Measurements from ENCODE around the gene XIRP2. TPM values are rescaled to one million over a fixed set of nuclear protein-coding genes. Genes with fewer than 3 reads are reported as not detected.

XIRP2 gene
- total RNA-seq, 1 donor from 2014 or later = 0.25 TPM

GRCh38 chr2:167142554-167142953 lies 254.3 kb downstream of the XIRP2 start:
- no peak for FAIRE-seq
- H3K27ac Mint-ChIP-seq (ENCODE audit: unreplicated experiment) = peak overlapping the region; percentile 16
- no peaks in the 10 kb centered on the region for H3K9me3 Mint-ChIP-seq (ENCODE audit: unreplicated experiment)
- H3K4me3 Mint-ChIP-seq (ENCODE audit: unreplicated experiment) = no peak overlapping the region
- H3K27me3 Mint-ChIP-seq (ENCODE audit: low read depth, unreplicated experiment) = no peaks in the 10 kb centered on the region
- Histone ChIP-seq H3K9ac (ENCODE audit: low read length) (no peak overlapping the region), H3K4me2 (ENCODE audit: low read length) (no peak overlapping the region), H3K27ac (ENCODE audit: low read depth, low read length) (no peak overlapping the region), H4K20me1 (ENCODE audit: insufficient read depth, low read length) (no peaks in the 10 kb centered on the region), H3K4me1 (ENCODE audit: insufficient read depth, low read length) (peaks cover 10% of the 10 kb centered on the region), H2AFZ (ENCODE audit: low read depth, low read length) (no peak overlapping the region), H3K27me3 (ENCODE audit: insufficient read depth, low read length) (no peaks in the 10 kb centered on the region), H3K4me3 (ENCODE audit: insufficient read depth, low read depth, low read length) (no peak overlapping the region), H3K79me2 (ENCODE audit: insufficient read depth, low read length) (no peaks in the 10 kb centered on the region), H3K36me3 (ENCODE audit: insufficient read depth, low read length) (no peaks in the 10 kb centered on the region), H3K9me3 (ENCODE audit: insufficient read depth, low read depth, low read length) (no peaks in the 10 kb centered on the region)
- DNase-seq (ENCODE audit: low read depth) = no peak
- no peaks in the 10 kb centered on the region for H3K36me3 Mint-ChIP-seq (ENCODE audit: low read depth, unreplicated experiment)
- TF ChIP-seq CTCF (IDR thresholded peaks at IDR 0.05; ENCODE audit: insufficient read depth, low read depth, low read length) = no peak
- no peak for TF ChIP-seq EZH2 (IDR thresholded peaks at IDR 0.05; ENCODE audit: insufficient read depth, low read length)
- peaks cover 22% of the 10 kb centered on the region for H3K4me1 Mint-ChIP-seq (ENCODE audit: low read depth, unreplicated experiment)

GRCh38 chr2:167144179-167144898 lies 256.1 kb downstream of the XIRP2 start:
- H3K36me3 Mint-ChIP-seq (ENCODE audit: low read depth, unreplicated experiment) = no peaks in the 10 kb centered on the region
- Histone ChIP-seq H3K9ac (ENCODE audit: low read length) (no peak overlapping the region), H3K79me2 (ENCODE audit: insufficient read depth, low read length) (no peaks in the 10 kb centered on the region), H3K36me3 (ENCODE audit: insufficient read depth, low read length) (no peaks in the 10 kb centered on the region), H3K27me3 (ENCODE audit: insufficient read depth, low read length) (no peaks in the 10 kb centered on the region), H3K27ac (ENCODE audit: low read depth, low read length) (no peak overlapping the region), H4K20me1 (ENCODE audit: insufficient read depth, low read length) (no peaks in the 10 kb centered on the region), H3K4me2 (ENCODE audit: low read length) (no peak overlapping the region), H3K4me1 (ENCODE audit: insufficient read depth, low read length) (peaks cover 10% of the 10 kb centered on the region), H3K9me3 (ENCODE audit: insufficient read depth, low read depth, low read length) (no peaks in the 10 kb centered on the region), H2AFZ (ENCODE audit: low read depth, low read length) (no peak overlapping the region), H3K4me3 (ENCODE audit: insufficient read depth, low read depth, low read length) (no peak overlapping the region)
- no peak for TF ChIP-seq CTCF (IDR thresholded peaks at IDR 0.05; ENCODE audit: insufficient read depth, low read depth, low read length)
- H3K4me3 Mint-ChIP-seq (ENCODE audit: unreplicated experiment) = no peak overlapping the region
- no peak for FAIRE-seq
- no peaks in the 10 kb centered on the region for H3K9me3 Mint-ChIP-seq (ENCODE audit: unreplicated experiment)
- peaks cover 22% of the 10 kb centered on the region for H3K4me1 Mint-ChIP-seq (ENCODE audit: low read depth, unreplicated experiment)
- peak; percentile 59 for DNase-seq (ENCODE audit: low read depth)
- H3K27me3 Mint-ChIP-seq (ENCODE audit: low read depth, unreplicated experiment) = no peaks in the 10 kb centered on the region
- peak overlapping the region; percentile 3 for H3K27ac Mint-ChIP-seq (ENCODE audit: unreplicated experiment)

DNA sequence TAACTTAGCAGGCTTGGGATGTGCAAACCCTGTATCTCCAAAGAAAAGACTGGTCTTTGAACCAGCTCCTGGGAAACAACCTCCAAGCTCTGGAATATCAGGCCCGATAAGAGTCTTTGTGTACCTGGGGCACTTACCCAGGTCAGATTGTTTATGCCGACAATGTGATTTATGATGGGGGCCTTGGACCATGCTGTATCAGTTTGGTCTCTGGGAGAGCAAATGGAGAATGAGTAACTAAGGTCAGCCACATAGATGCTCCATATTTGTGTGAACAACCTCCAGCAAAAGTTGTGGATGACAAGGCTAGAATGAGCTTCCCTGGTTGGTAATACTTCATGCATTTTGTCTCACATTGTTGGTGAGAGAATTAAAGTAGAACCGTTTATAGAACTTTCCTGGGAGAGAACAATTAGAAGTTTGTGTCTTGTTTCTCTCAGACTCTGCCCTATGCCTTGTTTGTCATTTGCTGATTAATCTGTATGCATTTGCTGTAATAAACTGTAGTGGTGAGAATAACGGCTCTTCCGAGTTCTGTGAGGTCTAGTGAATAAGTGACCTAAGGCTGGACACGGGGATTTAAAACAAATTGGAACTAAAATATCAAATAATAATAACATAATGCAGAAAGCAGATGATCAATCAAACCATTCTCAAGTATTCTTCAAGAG lies 259.1 kb downstream of the XIRP2 start:
- no peak for TF ChIP-seq CTCF (IDR thresholded peaks at IDR 0.05; ENCODE audit: insufficient read depth, low read depth, low read length)
- TF ChIP-seq EZH2 (IDR thresholded peaks at IDR 0.05; ENCODE audit: insufficient read depth, low read length) = no peak
- no peaks in the 10 kb centered on the region for H3K9me3 ChIP-seq (ENCODE audit: insufficient read depth, low read depth, low read length)
- Mint-ChIP-seq H3K27ac (ENCODE audit: unreplicated experiment) (no peak overlapping the region), H3K36me3 (ENCODE audit: low read depth, unreplicated experiment) (no peaks in the 10 kb centered on the region), H3K9me3 (ENCODE audit: unreplicated experiment) (no peaks in the 10 kb centered on the region), H3K4me1 (ENCODE audit: low read depth, unreplicated experiment) (peaks cover 6% of the 10 kb centered on the region), H3K27me3 (ENCODE audit: low read depth, unreplicated experiment) (no peaks in the 10 kb centered on the region), H3K4me3 (ENCODE audit: unreplicated experiment) (no peak overlapping the region)
- no peaks in the 10 kb centered on the region for H3K36me3 ChIP-seq (ENCODE audit: insufficient read depth, low read length)
- no peak overlapping the region for H3K27ac ChIP-seq (ENCODE audit: low read depth, low read length)
- FAIRE-seq (no peak), DNase-seq (ENCODE audit: low read depth) (no peak)
- no peak overlapping the region for H3K4me3 ChIP-seq (ENCODE audit: insufficient read depth, low read depth, low read length)
- no peak overlapping the region for H2AFZ ChIP-seq (ENCODE audit: low read depth, low read length)
- H4K20me1 ChIP-seq (ENCODE audit: insufficient read depth, low read length) = no peaks in the 10 kb centered on the region
- H3K4me1 ChIP-seq (ENCODE audit: insufficient read depth, low read length) = no peaks in the 10 kb centered on the region
- H3K27me3 ChIP-seq (ENCODE audit: insufficient read depth, low read length) = no peaks in the 10 kb centered on the region
- H3K9ac ChIP-seq (ENCODE audit: low read length) = no peak overlapping the region
- H3K4me2 ChIP-seq (ENCODE audit: low read length) = no peak overlapping the region
- no peaks in the 10 kb centered on the region for H3K79me2 ChIP-seq (ENCODE audit: insufficient read depth, low read length)
